NCI-H460 (cell line): ENCODE data around the gene STAT5A. TPM values are rescaled to one million over a fixed set of nuclear protein-coding genes. Genes with fewer than 3 reads are reported as not detected.
"Not testable (repeated sequence)": the region's sequence is repeated elsewhere in the genome, so short reads cannot be mapped to it uniquely, and the experiment has no call there.

Source experiments
- DNase-seq: peaks from one replicate; pipeline ENCODE4 v3.0.0-alpha.2; 2016; ENCODE audit warnings: low read depth; ENCODE audit errors: extremely low read depth
- total RNA-seq: library from RNA; depleted of rRNA; stranded (reverse); fragments of >200 nt; shearing (Covaris generic); gene quantifications from 2 replicates; pipeline ENCODE4 v1.2.3, GENCODE V29; 2014

The STAT5A gene
- total RNA-seq, 1 experiment from 2014 or later: 1.6 TPM

- no peak for DNase-seq
Measured at GRCh38 chr17:42283241-42284023, 4.9 kb upstream of the STAT5A start.

- DNase-seq: no peak
Measured at GRCh38 chr17:42284024-42284369, 4.3 kb upstream of the STAT5A start.

- DNase-seq: no peak
Measured at GRCh38 chr17:42284566-42284965, 3.7 kb upstream of the STAT5A start.

GRCh38 chr17:42285346-42286050 lies 2.8 kb upstream of the STAT5A start:
- no peak for DNase-seq

GRCh38 chr17:42286411-42287221 lies 1.7 kb upstream of the STAT5A start:
- DNase-seq: no peak

- no peak for DNase-seq
Measured at GRCh38 chr17:42287305-42287976, 857 bp upstream of the STAT5A start.

- no peak for DNase-seq
Measured at GRCh38 chr17:42288803-42289610, 709 bp downstream of the STAT5A start.

- no peak for DNase-seq
Measured at GRCh38 chr17:42289611-42290181, 1.4 kb downstream of the STAT5A start.

- DNase-seq: no peak
Measured at GRCh38 chr17:42290577-42290976, 2.3 kb downstream of the STAT5A start.

- DNase-seq: no peak
Measured at GRCh38 chr17:42291129-42291528, 2.8 kb downstream of the STAT5A start.

- DNase-seq: no peak
Measured at GRCh38 chr17:42294469-42295398, 6.4 kb downstream of the STAT5A start.

- DNase-seq: no peak
Measured at GRCh38 chr17:42296012-42296411, 7.7 kb downstream of the STAT5A start.

GRCh38 chr17:42297775-42298174 lies 9.5 kb downstream of the STAT5A start:
- not testable (repeated sequence) for DNase-seq

- not testable (repeated sequence) for DNase-seq
Measured at GRCh38 chr17:42299361-42299760, 11.1 kb downstream of the STAT5A start.

GRCh38 chr17:42299913-42300312 lies 11.6 kb downstream of the STAT5A start:
- not testable (repeated sequence) for DNase-seq

GRCh38 chr17:42301022-42301421 lies 12.7 kb downstream of the STAT5A start:
- DNase-seq: no peak

GRCh38 chr17:42303694-42304093 lies 15.4 kb downstream of the STAT5A start:
- no peak for DNase-seq

GRCh38 chr17:42304187-42305030 lies 16.1 kb downstream of the STAT5A start:
- no peak for DNase-seq
